Measurements from ENCODE around the gene UTP4. TPM values are rescaled to one million over a fixed set of nuclear protein-coding genes. Genes with fewer than 3 reads are reported as not detected.

Gene UTP4
- total RNA-seq, 3 donors from 2014 or later, result 24.6 to 34.1 (median 33.9) TPM

DNA sequence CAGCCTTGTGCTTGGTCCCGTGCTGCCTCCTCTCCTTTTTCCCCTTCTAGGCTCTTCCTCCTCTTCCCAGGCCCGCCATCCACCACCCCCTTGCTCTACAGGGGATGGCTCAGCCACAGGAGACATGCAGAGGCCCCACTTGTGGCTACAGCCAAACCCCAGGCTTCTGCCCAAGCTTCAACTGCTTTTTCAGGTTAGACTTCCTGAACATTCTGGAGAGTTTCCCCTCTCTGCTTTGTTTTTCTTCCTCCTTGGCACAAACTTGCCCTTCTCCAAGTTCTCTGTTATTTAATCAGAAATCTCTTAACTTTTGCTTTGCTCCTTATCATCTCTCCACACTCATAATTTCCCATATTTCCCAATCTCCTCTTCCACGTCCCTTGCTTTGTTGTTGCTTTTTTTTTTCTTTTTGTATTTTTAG, 45.3 kb upstream of the UTP4 start:
- no peak for DNase-seq (ENCODE audit: low spot score in 2 of 2)
- TF ChIP-seq CTCF (IDR thresholded peaks at IDR 0.05) (no peak), POLR2AphosphoS5 (IDR thresholded peaks at IDR 0.05) (no peak), POLR2A (IDR thresholded peaks at IDR 0.05) (no peak)
- no peaks in the 10 kb centered on the region for H3K9me3 ChIP-seq
- H3K36me3 ChIP-seq, result no peaks in the 10 kb centered on the region
- H3K27ac ChIP-seq, result no peak overlapping the region
- H3K4me1 ChIP-seq, result no peaks in the 10 kb centered on the region
- intact Hi-C loops (cut with DNase I; ENCODE audit: low total_unique reads), result no loop called here
- no peaks in the 10 kb centered on the region for H3K27me3 ChIP-seq
- no peak overlapping the region for H3K4me3 ChIP-seq

DNA sequence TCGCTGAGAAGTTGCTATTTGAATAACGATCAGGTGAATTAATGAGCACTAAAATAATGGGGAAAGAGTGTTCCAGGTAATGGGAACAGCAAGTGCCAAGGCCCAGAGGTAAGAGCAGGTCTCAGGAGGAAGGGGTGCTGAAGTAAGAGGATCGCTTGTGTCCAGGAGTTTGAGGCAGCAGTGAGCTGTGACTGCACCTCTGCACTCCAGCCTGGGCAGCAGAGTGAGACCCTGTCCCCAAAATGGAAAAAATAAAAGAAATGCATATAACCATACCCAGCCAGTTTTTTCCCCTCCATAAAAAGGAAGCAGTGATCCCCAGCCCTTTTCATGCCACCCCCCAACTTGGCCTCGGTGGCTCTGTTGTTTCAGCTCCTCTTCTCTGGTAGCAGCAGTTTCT, 43.8 kb upstream of the UTP4 start:
- Histone ChIP-seq H3K27ac (no peak overlapping the region), H3K4me3 (no peak overlapping the region), H3K4me1 (no peaks in the 10 kb centered on the region), H3K9me3 (no peaks in the 10 kb centered on the region), H3K27me3 (no peaks in the 10 kb centered on the region), H3K36me3 (no peaks in the 10 kb centered on the region)
- intact Hi-C loops (cut with DNase I; ENCODE audit: low total_unique reads), result no loop called here
- no peak for DNase-seq (ENCODE audit: low spot score in 2 of 2)
- TF ChIP-seq POLR2A (IDR thresholded peaks at IDR 0.05), result no peak
- TF ChIP-seq POLR2AphosphoS5 (IDR thresholded peaks at IDR 0.05), result no peak
- TF ChIP-seq CTCF (IDR thresholded peaks at IDR 0.05), result no peak

GRCh38 chr16:69089091-69089910, 43.1 kb upstream of the UTP4 start:
- intact Hi-C loops (cut with DNase I; ENCODE audit: low total_unique reads), result no loop called here
- no peak overlapping the region for H3K4me3 ChIP-seq
- H3K27me3 ChIP-seq, result no peaks in the 10 kb centered on the region
- H3K9me3 ChIP-seq, result no peaks in the 10 kb centered on the region
- TF ChIP-seq CTCF (IDR thresholded peaks at IDR 0.05) (no peak), POLR2A (IDR thresholded peaks at IDR 0.05) (no peak), POLR2AphosphoS5 (IDR thresholded peaks at IDR 0.05) (no peak)
- no peak for DNase-seq (ENCODE audit: low spot score in 2 of 2)
- H3K36me3 ChIP-seq, result no peaks in the 10 kb centered on the region
- no peaks in the 10 kb centered on the region for H3K4me1 ChIP-seq
- no peak overlapping the region for H3K27ac ChIP-seq

DNA sequence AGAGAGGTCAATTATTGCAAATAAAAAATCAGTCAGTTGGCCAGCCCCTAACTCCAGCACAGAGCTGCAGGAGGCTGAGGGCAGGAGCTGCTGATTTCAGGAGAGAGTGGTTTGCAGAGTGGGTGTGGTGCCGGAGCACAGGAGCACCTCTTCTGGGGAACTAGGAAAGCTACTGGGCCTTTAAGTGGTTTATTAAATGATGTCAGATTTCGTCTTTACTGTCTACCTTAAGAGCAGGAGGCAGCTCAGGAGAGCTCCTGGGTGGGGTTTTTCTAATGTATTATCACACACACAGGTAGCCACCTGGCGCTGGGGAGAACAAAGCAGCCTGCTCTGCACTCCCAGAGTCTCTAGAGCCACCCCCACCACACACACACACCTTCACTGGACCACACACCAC, 38.5 kb upstream of the UTP4 start:
- Histone ChIP-seq H3K4me3 (no peak overlapping the region), H3K4me1 (no peaks in the 10 kb centered on the region), H3K9me3 (no peaks in the 10 kb centered on the region), H3K36me3 (no peaks in the 10 kb centered on the region), H3K27me3 (no peaks in the 10 kb centered on the region), H3K27ac (no peak overlapping the region)
- TF ChIP-seq POLR2A (IDR thresholded peaks at IDR 0.05), result no peak
- TF ChIP-seq POLR2AphosphoS5 (IDR thresholded peaks at IDR 0.05), result no peak
- no peak for TF ChIP-seq CTCF (IDR thresholded peaks at IDR 0.05)
- no peak for DNase-seq (ENCODE audit: low spot score in 2 of 2)
- intact Hi-C loops (cut with DNase I; ENCODE audit: low total_unique reads), result no loop called here

GRCh38 chr16:69094501-69094900, 37.9 kb upstream of the UTP4 start:
- TF ChIP-seq CTCF (IDR thresholded peaks at IDR 0.05) (no peak), POLR2AphosphoS5 (IDR thresholded peaks at IDR 0.05) (no peak), POLR2A (IDR thresholded peaks at IDR 0.05) (no peak)
- intact Hi-C loops (cut with DNase I; ENCODE audit: low total_unique reads), result no loop called here
- Histone ChIP-seq H3K4me3 (no peak overlapping the region), H3K27me3 (no peaks in the 10 kb centered on the region), H3K4me1 (no peaks in the 10 kb centered on the region), H3K36me3 (no peaks in the 10 kb centered on the region), H3K9me3 (no peaks in the 10 kb centered on the region), H3K27ac (no peak overlapping the region)
- DNase-seq (ENCODE audit: low spot score in 2 of 2), result no peak

Measured in breast epithelium (tissue), 4 donors.